ENCODE results near the gene USP14. TPM values are rescaled to one million over a fixed set of nuclear protein-coding genes. Genes with fewer than 3 reads are reported as not detected.
A peak's percentile ranks its signal among the peaks of the same experiment; 100 is the strongest.
"Not testable (repeated sequence)": the region's sequence is repeated elsewhere in the genome, so short reads cannot be mapped to it uniquely, and the experiment has no call there.

The USP14 gene
- polyA plus RNA-seq, 2 of the 4 experiments (the other 2 are of a cell fraction), result 50.6 to 83.9 TPM

DNA sequence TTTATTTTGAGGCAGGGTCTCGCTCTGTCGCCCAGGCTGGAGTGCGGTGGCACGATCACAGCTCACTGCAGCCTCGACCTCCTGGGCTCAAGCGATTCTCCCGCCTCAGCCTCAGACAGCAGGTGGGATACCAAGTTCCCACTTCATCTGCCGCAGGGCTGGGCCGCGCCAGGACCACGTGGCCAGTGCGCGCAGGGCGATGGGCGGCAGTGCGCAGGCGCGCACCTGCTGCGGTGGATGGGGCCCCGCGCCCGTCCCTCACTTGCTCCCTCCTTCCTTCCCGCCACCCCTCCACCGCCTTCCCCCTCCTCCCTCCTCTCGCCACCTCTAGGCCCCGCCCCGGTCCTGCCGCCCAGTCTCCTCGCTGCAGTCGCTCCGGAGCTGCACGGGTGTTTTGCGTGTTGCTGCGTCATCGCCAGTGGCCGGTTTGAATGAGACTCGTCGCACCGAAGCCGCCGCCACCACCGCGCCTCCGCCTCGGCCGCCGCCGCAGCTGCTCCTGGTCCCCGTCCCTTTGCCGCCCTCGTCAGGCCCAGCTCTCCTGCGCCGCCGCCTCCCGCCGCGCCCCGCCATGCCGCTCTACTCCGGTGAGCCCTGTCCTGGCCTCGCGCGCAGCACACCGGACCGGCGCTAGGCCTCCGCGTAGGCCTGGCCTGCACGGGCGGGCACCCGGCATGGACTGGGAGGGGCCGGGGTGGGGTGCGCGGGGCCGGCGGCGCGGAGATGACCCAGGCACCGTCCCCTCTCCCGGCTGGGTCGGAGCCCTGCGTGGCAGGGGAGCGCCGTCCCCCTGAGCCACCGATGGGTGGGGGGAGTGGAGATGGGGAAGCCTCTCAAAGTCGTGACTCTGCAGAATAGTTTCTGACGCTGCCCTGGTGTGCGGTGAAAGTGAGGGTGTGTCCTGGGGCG lies at the start of gene USP14 (continued):
- no peak for TF ChIP-seq ZFP36 (IDR thresholded peaks at IDR 0.05; ENCODE audit: borderline replicate concordance, partially characterized antibody)
- peak; percentile 60; the same call in 1 of the 2 replicates for TF ChIP-seq RNF2 (IDR thresholded peaks at IDR 0.05; ENCODE audit: borderline replicate concordance, low read depth)
- TF ChIP-seq EHMT2 (IDR thresholded peaks at IDR 0.05; ENCODE audit: low read depth), result no peak
- TF ChIP-seq NPAS2 (CRISPR knock-in tag; IDR thresholded peaks at IDR 0.05; ENCODE audit: borderline replicate concordance), result no peak

GRCh38 chr18:108665-109063 lies 49.7 kb upstream of the USP14 start:
- peak in 1 of 2 experiments; percentile 7; a peak in 2 of 6 replicates for ATAC-seq

DNA sequence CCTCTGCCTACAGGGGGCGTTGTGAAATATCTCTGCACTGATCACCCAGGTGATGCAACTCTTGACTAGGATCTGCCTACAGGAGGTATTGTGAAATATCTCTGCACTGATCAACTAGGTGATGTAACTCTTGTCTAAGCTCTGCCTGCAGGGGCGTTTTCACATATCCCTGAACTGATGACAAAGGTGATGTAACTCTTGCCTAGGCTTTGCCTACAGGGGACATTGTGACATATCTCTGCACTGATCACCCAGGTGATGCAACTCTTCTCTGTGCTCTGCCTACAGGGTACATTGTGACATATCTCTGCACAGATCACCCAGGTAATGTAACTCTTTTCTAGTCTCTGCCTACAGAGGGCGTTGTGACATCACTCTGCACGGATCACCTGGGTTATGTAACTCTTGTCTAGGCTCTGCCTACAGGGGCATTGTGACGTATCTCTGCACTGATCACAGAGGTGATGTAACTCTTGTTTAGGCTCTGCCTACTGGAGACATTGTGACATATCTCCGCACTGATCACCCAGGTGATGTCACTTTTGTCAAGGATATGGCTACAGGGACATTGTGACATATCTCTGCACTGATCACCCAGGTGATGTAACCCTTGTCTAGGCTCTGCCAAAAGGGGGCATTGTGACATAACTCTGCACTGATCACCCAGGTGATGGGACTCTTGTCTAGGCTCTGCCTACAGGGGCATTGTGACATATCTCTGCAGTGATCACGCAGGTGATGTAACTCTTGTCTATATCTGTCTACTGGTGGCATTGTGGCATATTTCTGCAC lies 49.0 kb upstream of the USP14 start:
- H3K9me3 ChIP-seq, FAIRE-seq, CTCF ChIA-PET, H3K4me3 ChIP-seq, H3K4me1 ChIP-seq, H3K4me2 ChIP-seq, POLR2A ChIA-PET: not testable (repeated sequence)
- DNase-seq (ENCODE audit: low read depth in 1 of 2, low spot score in 1 of 2) (peak in 1 of 2 experiments; percentile 70), ATAC-seq (peak; percentile 11 to 67; a peak in 3 of 6 replicates)
- 8% methylated on average over 7 of the region's 7 CpGs for WGBS (ENCODE audit: missing lambda C conversion rate)
- H3K27ac ChIP-seq, result peak overlapping the region in 1 of 2 experiments; percentile 40; a peak in 1 of 6 replicates
- TF ChIP-seq, protein P1, sequence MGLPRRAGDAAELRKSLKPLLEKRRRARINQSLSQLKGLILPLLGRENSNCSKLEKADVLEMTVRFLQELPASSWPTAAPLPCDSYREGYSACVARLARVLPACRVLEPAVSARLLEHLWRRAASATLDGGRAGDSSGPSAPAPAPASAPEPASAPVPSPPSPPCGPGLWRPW (IDR thresholded peaks at IDR 0.05), result peak; percentile 50; the same call in 1 of the 2 replicates
- peak in 1 of 2 experiments; percentile 54; a peak in 2 of 4 replicates for TF ChIP-seq CEBPB (IDR thresholded peaks at IDR 0.05)
- TF ChIP-seq RAD21 (conservative IDR thresholded peaks at IDR 0.05 in 1 of 2, IDR thresholded peaks at IDR 0.05 in 1 of 2), result 0 out of 5 replicates have a peak, but pooled peaks of 1 of the 2 experiments have one; percentile 25

More at GRCh38 chr18:108665-109063, 49.7 kb upstream of the USP14 start:
- DNase-seq (ENCODE audit: low read depth in 1 of 2, low spot score in 1 of 2); H3K4me3 ChIP-seq; H3K9me3 ChIP-seq; FAIRE-seq; H3K4me1 ChIP-seq; H3K4me2 ChIP-seq; CTCF ChIA-PET; POLR2A ChIA-PET; H3K27ac ChIP-seq: not testable (repeated sequence)
- WGBS (ENCODE audit: missing lambda C conversion rate), result 7% methylated on average over 2 of the region's 3 CpGs

DNA sequence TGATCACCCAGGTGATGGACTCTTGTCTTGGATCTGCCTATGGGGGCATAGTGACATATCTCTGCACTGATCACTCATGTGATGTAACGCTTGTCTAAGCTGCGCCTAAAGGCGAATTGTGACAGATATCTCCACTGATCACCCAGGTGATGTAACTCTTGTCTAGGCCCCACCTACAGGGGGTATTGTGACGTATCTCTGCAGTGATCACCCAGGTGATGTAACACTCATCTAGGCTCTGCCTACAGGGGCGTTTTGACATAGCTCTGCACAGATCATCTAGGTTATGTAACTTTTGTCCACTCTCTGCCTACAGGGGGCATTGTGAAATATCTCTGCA lies 48.5 kb upstream of the USP14 start:
- H3K9me3 ChIP-seq, FAIRE-seq, H3K4me2 ChIP-seq, H3K4me3 ChIP-seq, CTCF ChIA-PET, POLR2A ChIA-PET, ATAC-seq, H3K4me1 ChIP-seq: not testable (repeated sequence)
- WGBS (ENCODE audit: missing lambda C conversion rate), result 25% methylated on average over 5 of the region's 5 CpGs
- peak in 1 of 2 experiments; percentile 29 for DNase-seq (ENCODE audit: low read depth in 1 of 2, low spot score in 1 of 2)
- H3K27ac ChIP-seq, result 0 out of 6 replicates have a peak overlapping the region, but pooled peaks of 1 of the 2 experiments have one; percentile 40

DNA sequence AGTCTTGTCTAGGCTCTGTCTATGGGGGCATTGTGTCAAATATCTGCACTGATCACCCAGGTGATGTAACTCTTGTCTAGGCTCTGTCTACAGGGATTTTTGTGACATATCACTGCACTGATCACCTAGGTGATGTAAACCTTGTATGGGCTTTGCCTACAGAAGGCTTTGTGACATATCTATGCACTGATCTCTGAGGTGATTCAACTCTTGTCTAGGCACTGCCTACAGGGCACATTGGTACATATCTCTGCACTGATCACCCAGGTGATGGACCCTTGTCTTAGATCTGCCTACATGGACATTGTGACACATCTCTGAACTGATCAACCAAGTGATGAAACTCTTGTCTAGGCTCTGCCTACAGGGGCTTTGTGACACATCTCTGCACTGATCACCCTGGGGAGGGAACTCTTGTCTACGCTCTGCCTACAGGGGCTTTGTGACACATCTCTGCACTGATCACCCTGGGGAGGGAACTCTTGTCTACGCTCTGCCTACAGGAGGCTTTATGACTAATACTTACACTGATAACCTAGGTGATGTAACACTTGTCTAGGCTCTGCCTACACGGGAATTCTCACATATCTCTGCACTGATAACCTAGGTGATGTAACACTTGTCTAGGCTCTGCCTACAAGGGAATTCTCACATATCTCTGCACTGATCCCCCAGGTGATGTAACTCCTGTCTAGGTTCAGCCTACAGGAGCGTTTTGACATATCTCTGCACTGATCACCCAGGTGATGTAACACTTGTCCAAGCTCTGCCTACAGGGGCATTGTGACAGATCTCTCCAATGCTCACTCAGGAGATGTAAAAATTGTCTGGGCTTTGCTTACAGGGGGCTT lies 47.8 kb upstream of the USP14 start:
- ATAC-seq; H3K4me1 ChIP-seq; FAIRE-seq; CTCF ChIA-PET; H3K9me3 ChIP-seq; H3K4me3 ChIP-seq; POLR2A ChIA-PET; TF ChIP-seq FOSL2 (IDR thresholded peaks at IDR 0.05): not testable (repeated sequence)
- DNase-seq (ENCODE audit: low read depth in 1 of 2, low spot score in 1 of 2), result peak in 1 of 2 experiments; percentile 16
- WGBS (ENCODE audit: missing lambda C conversion rate), result 14% methylated on average over 4 of the region's 4 CpGs
- Histone ChIP-seq H3K27ac (peak overlapping the region; percentile 81 to 89; a peak in 5 of 6 replicates), H3K4me2 (peak overlapping the region; percentile 81; the same call in 2 of the 3 replicates)
- peak; percentile 47; the same call in 1 of the 2 replicates for TF ChIP-seq FOSL2 (CRISPR knock-in tag; IDR thresholded peaks at IDR 0.05)
